KMS-11 (cell line): Measurements from ENCODE around the gene OSBPL1A.

Source experiments
- H2AFZ ChIP-seq: fragments of 200-600 bp; sonication (generic); 2 replicates; pipeline ENCODE4 v1.6.1; 2016; ENCODE audit warnings: antibody characterized with exemption, mixed run types, low read depth
- H3K27ac ChIP-seq: fragments of 200-600 bp; sonication (generic); 2 replicates; pipeline ENCODE4 v1.6.1; 2016; ENCODE audit warnings: mild to moderate bottlenecking, mixed run types
- H3K27me3 ChIP-seq: fragments of 200-600 bp; sonication (generic); 2 replicates; pipeline ENCODE4 v1.6.1; 2017; ENCODE audit warnings: mild to moderate bottlenecking, low read depth, mixed run types, moderate library complexity; ENCODE audit not compliant: insufficient read depth
- H3K36me3 ChIP-seq: fragments of 200-600 bp; sonication (generic); 2 replicates; pipeline ENCODE4 v1.6.1; 2017; ENCODE audit warnings: mild to moderate bottlenecking, mixed run types; ENCODE audit not compliant: insufficient read depth
- H3K4me1 ChIP-seq: fragments of 200-600 bp; sonication (generic); 2 replicates; pipeline ENCODE4 v1.6.1; 2016; ENCODE audit warnings: mild to moderate bottlenecking, low read depth, mixed run types; ENCODE audit not compliant: poor library complexity, severe bottlenecking
- H3K4me2 ChIP-seq: fragments of 200-600 bp; sonication (generic); 2 replicates; pipeline ENCODE4 v1.7.0; 2016; ENCODE audit warnings: mild to moderate bottlenecking, mixed run types
- H3K4me3 ChIP-seq: fragments of 200-600 bp; sonication (generic); IDR thresholded peaks from 2 replicates; pipeline ENCODE4 v1.6.1; 2017; ENCODE audit warnings: low read depth, low read length, mixed read lengths; ENCODE audit not compliant: insufficient read depth
- H3K79me2 ChIP-seq: fragments of 200-600 bp; sonication (generic); 2 replicates; pipeline ENCODE4 v1.6.1; 2016; ENCODE audit warnings: low read depth, mixed run types; ENCODE audit not compliant: insufficient read depth
- H3K9ac ChIP-seq: fragments of 200-600 bp; sonication (generic); 2 replicates; pipeline ENCODE4 v1.6.1; 2016; ENCODE audit warnings: mild to moderate bottlenecking, mixed run types
- H4K20me1 ChIP-seq: fragments of 200-600 bp; sonication (generic); 2 replicates; pipeline ENCODE4 v1.6.1; 2016; ENCODE audit warnings: mild to moderate bottlenecking, mixed run types; ENCODE audit not compliant: insufficient read depth
- CTCF ChIP-seq: fragments of 200-600 bp; sonication (generic); conservative IDR thresholded peaks from 2 replicates; pipeline ENCODE4 v1.6.1; 2017; ENCODE audit warnings: low read depth, mild to moderate bottlenecking, antibody characterized with exemption, low read length, moderate library complexity, mixed read lengths

Gene OSBPL1A

DNA sequence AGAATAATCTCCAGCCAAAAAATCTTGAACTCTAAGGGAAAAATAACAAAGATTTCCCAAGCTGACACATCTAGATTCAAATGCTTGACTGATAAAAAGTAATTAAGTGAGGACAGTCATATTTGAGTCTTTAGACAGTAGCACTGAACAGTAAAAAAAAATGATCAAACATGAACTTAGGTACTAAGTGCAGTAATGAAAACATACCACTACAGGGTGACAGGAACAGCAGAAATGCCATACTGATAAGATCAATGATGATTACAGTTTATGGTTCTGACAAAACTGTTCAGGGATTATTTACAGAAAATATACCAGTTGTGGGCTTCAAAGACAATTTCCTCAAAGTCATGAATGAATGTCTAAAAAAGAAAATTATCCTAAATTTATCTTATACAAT lies 80.3 kb downstream of the OSBPL1A start:
- no peak overlapping the region for H3K4me3 ChIP-seq
- no peak overlapping the region for H3K9ac ChIP-seq
- H3K27me3 ChIP-seq = no peaks in the 10 kb centered on the region
- TF ChIP-seq CTCF = no peak
- no peaks in the 10 kb centered on the region for H4K20me1 ChIP-seq
- no peak overlapping the region for H3K27ac ChIP-seq
- no peak overlapping the region for H3K4me2 ChIP-seq
- no peaks in the 10 kb centered on the region for H3K36me3 ChIP-seq
- no peaks in the 10 kb centered on the region for H3K79me2 ChIP-seq
- no peaks in the 10 kb centered on the region for H3K4me1 ChIP-seq
- no peak overlapping the region for H2AFZ ChIP-seq

GRCh38 chr18:24315170-24315569 lies 82.5 kb downstream of the OSBPL1A start:
- Histone ChIP-seq H3K79me2 (no peaks in the 10 kb centered on the region), H3K4me2 (no peak overlapping the region), H3K9ac (no peak overlapping the region), H3K27me3 (no peaks in the 10 kb centered on the region), H2AFZ (no peak overlapping the region), H3K4me1 (no peaks in the 10 kb centered on the region), H4K20me1 (no peaks in the 10 kb centered on the region), H3K4me3 (no peak overlapping the region), H3K27ac (no peak overlapping the region), H3K36me3 (no peaks in the 10 kb centered on the region)
- TF ChIP-seq CTCF = no peak

DNA sequence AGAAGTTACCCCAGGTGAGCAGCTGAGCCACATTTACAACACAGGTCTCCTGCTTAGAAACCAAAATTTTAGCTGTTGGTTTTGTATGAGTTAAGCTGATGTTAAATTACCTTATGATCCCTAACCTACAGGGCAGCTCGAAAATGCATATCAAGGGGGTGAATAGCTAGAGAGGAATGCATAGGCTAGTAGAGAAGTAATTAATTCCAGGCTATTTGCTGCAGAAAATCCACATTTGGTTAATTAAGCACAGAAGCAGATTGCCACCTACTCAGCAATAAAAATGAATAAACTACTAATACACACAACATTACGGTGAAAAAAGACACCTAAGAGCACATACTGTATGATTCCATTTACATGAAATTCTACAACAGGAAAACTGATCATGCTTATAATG lies 91.4 kb downstream of the OSBPL1A start:
- H3K36me3 ChIP-seq = no peaks in the 10 kb centered on the region; the same call in 1 of the 2 replicates
- no peaks in the 10 kb centered on the region for H4K20me1 ChIP-seq
- H3K4me1 ChIP-seq = no peaks in the 10 kb centered on the region
- H3K79me2 ChIP-seq = no peaks in the 10 kb centered on the region
- no peak overlapping the region for H3K27ac ChIP-seq
- H3K4me2 ChIP-seq = no peak overlapping the region
- H3K27me3 ChIP-seq = no peaks in the 10 kb centered on the region; the same call in 1 of the 2 replicates
- no peak overlapping the region for H3K9ac ChIP-seq
- no peak for TF ChIP-seq CTCF
- H2AFZ ChIP-seq = no peak overlapping the region
- no peak overlapping the region for H3K4me3 ChIP-seq

GRCh38 chr18:24300703-24301102 lies 96.9 kb downstream of the OSBPL1A start:
- Histone ChIP-seq H3K79me2 (no peaks in the 10 kb centered on the region), H3K4me2 (no peak overlapping the region), H4K20me1 (no peaks in the 10 kb centered on the region), H3K4me1 (no peaks in the 10 kb centered on the region), H3K27ac (no peak overlapping the region), H3K4me3 (no peak overlapping the region), H2AFZ (no peak overlapping the region), H3K36me3 (no peaks in the 10 kb centered on the region), H3K9ac (no peak overlapping the region), H3K27me3 (no peaks in the 10 kb centered on the region)
- no peak for TF ChIP-seq CTCF

DNA sequence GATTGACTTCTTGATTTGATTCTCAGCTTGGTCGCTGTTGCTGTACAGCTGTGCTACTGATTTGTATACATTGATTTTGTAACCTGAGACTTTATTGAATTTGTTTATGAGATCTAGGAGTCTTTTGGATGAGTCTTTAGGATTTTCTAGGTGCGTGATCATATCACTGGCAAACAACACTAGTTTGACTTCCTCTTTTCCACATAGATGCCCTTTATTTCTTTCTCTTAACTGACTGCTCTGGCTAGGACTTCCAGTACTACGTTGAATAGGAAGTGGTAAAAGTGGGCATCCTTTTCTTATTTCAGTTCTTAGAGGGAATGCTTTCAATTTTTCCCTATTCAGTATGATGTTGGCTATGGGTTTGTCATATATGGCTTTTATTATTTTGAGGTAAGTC lies 101.3 kb downstream of the OSBPL1A start:
- H3K4me3 ChIP-seq = no peak overlapping the region
- no peaks in the 10 kb centered on the region for H3K36me3 ChIP-seq
- TF ChIP-seq CTCF = no peak
- H3K4me2 ChIP-seq = no peak overlapping the region
- H3K79me2 ChIP-seq = no peaks in the 10 kb centered on the region
- H3K27me3 ChIP-seq = no peaks in the 10 kb centered on the region
- no peak overlapping the region for H2AFZ ChIP-seq
- H3K9ac ChIP-seq = no peak overlapping the region
- no peaks in the 10 kb centered on the region for H3K4me1 ChIP-seq
- H3K27ac ChIP-seq = no peak overlapping the region
- H4K20me1 ChIP-seq = no peaks in the 10 kb centered on the region
